GM18867 (cell line): ENCODE measurements around the gene ENPP6.
"Not testable (repeated sequence)": the region's sequence is repeated elsewhere in the genome, so short reads cannot be mapped to it uniquely, and the experiment has no call there.

ENCODE experiments used
- ATAC-seq: cut with Tn5 transposase; IDR thresholded peaks from one replicate; pipeline ENCODE4 v1.9.1; 2021; ENCODE audit warnings: mild to moderate bottlenecking, moderate library complexity; ENCODE audit not compliant: unreplicated experiment

The ENPP6 gene

DNA sequence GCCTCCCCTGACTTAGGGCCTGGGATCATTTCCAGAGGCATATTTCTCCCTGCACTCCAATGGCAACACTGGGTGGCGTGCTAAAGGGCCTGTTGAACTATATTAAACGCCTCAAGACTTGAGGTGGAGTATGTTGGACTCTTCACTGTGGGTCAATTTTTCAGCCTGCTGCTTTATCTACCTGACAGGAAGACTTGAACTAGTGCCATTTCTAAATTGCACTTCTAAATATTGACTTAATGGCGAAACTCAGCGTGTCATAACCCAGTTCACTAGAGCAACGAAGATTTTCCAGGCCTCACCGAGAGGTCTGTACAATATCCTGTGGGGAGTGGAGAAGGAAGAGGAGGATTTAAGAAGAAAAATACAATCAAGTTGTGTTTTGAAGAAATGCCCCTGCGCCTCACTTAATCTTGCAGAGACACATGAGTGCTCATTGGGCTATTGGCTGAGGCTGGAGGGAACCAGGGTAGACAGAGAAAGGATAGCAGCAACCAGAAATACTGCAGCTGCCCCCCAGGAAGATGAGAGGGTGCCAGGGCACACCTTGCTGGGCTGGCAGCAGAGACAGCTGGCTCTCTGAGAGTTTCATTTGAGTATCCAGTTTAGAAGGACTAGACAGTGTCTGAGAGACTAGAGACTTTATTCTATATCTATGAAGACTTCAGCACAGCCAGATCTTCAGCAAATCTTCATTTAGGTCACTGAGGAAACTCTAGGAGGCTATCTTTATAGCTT, 67.4 kb downstream of the ENPP6 start:
- no peak for ATAC-seq

DNA sequence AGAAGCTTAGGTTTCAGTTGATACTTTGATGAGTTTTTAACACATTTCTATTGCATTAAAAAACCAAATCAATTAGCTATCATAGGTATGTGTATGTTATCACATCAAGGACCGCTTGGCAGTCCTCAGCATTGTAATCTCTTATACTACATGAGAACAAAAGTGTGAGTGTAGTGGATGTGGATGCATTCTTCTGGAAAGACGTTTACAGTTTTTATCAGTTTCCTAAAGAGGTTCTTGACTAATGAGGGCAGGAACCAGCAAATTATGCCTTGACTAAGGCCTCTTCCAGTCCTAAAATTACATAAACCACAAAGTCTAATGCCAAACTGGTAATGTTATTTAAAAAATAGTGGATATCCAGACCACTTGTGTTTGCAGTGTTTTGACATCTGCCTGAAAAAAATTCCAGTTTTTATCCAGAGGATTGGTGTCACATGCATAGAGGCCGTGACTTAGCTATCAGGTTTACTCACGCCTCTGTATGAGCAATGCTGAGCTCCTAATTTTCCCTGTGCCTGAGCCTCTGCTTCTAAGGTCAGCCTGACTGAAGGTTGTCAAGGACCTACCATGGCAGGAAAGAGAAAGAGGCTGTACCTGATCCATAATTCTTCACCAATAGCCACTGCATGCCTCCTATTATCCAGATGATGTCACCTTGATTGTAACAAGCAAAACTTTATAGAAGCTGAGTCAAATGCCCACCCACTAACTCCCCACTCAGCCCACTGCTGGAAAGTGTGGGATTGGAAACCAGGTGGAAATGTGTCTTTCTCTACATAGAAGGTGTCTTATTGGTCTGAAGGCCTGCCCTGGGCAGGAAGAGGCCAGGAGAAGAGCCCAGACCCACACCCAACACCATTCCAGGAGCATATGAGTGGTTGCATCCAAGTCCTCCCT, 68.7 kb downstream of the ENPP6 start:
- ATAC-seq: no peak

- ATAC-seq: no peak
These were observed 69.6 kb downstream of the ENPP6 start for GRCh38 chr4:184147858-184148737.

DNA sequence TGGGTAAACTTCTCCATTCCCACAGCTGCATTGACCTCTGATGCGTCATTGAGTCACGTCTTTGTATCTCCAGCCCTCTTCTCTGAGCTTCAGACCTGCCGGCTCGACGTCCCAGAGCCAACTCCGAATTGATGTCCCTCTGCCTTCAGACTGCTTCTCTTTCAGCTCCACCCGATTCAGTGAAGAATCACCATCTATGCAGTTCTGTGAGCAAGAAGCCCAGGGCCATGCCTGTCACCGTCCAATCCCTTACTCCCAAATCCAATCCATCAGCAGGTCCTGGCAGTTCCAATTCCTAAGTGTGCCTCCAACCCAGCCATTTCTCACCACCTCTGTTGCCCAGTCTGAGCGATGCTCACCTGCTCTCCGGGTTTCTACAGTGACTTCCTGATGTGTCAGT, 70.7 kb downstream of the ENPP6 start:
- ATAC-seq: no peak

GRCh38 chr4:184145596-184145995, 72.1 kb downstream of the ENPP6 start:
- no peak for ATAC-seq

DNA sequence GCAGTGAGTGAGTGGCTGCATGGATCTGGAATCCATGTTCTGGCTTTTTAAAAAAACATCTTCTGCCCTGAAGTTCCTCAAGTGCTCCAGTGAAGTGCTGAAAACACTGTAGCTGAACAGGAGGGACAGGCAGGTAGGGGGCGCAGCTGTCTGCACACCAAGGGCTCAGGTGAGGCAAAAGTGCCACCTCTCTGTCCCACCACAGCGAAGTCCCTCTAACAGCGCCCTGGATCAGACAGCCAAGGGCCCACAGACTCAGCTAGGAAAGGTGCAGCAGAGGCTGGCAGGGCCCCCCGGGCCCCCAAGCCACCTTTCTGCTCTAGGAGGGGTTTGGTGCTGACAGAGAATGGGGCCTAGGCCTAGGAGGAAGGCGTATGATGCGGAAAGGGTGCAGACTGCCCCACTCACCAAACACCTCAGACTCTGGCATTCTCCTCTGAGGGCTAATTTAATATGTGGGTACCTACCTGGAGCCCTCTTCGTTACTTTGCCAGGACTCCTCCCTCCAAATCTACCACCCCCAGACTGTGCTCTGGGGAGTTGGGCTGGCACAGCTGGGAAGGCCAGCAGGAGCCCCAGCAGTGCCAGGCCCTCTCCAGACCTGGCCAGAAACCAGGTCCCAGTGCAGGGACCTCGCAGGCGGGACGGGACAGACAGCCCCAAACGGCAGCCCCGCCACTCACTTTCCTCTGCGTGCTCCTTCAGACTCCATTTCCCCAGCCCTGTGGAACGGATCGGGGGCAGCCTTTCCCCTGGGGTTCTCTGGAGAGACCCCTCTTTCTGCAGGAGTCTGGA, 73.7 kb downstream of the ENPP6 start:
- no peak for ATAC-seq

DNA sequence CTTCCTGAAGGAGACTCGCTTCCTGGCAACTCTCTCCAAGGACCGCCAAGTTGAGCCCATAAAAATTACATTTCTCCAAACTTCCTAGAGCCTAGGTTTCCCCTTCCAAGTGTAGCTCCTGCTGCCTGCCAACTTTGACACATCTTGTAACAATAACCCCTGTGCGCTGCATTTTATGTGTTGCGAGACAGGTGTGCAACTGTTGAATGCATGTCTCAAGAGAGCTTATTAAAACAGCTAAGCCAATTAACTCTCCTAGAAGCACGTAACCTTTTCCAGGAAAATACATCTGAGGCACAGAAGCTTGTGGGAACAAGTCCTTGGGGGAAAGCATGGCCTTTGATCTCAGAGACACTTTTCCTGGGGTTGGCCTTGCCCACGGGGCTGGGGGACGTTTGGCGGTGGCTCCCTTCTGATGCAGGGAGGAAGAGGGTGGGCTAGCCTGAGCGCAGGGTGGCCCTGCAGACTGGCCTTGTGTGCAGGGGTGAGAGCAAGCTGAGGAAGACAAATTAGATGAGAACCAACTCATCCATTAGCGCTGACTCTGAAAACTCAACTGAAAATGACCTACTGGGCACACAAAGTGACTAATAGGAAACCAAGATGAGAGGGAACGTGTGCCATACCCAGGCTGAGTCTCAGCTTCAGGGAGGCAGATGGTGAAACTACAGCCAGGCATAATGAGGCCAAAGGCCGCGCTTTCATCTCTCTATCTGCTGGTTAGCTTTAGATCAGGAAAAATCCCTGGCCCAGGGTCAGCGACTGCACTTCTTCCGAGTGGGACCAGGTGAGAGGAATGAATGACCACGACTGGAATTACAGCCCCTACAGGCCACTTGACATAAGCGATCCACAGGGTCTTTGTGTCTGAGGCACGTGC, 75.3 kb downstream of the ENPP6 start:
- ATAC-seq: no peak

- ATAC-seq: not testable (repeated sequence)
These were observed 76.8 kb downstream of the ENPP6 start for GRCh38 chr4:184140901-184141300.

DNA sequence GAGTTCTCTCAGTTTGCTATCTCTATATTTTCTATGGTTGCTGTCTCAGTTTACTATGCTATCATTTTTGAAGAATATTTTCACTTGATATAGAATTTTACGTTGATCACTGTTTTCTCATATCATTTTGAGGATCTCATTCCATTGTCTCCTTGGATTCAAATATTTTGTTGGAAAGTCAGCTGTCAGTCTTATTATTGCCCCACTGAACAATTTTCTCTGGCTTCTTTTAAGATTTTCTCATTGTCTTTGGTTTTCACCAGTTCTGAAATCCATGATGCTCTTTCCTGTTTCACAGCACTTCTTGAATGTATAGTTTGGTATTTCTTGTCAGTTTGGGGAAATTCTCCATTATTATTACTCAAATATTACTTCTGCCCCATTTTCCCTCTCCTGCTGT, 81.1 kb downstream of the ENPP6 start:
- ATAC-seq: no peak

- ATAC-seq: no peak
These were observed 90.9 kb downstream of the ENPP6 start for GRCh38 chr4:184126800-184127199.

DNA sequence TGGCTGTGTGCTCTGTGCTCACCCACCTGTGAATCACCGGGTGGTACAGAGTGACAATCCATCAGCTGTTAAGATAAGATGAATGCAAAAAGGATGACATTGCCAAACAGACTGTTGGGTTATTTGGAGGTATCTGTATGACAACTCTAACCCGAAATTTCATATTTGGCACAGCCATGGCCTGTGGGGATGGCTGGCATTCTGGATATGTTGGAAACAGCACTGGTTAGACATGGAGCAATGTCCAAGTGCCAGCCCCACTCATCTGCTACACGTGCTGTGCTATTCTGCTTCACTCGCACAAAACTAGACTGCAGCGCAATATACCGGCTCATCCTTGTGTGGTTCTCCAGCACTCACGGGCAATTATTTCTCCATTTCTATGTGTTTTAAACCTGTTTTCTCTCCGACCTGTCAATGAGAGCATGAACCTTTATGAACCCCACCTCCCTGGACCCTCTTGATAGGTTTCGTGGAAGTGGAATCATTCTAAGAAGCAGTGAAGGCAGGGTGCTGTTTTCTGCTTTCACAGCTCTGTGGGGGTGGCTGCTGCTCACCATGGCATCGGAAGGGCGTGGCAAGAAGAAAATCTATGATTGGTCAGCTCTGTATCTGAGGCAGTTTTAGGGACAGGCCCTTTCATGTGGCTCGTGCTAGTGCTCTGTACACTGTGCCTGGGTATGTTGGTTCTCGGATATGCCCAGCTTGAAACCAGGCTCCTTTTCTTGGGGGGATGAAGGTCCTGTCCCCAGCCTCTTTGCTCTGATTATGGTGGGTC, 94.9 kb downstream of the ENPP6 start:
- ATAC-seq: no peak

DNA sequence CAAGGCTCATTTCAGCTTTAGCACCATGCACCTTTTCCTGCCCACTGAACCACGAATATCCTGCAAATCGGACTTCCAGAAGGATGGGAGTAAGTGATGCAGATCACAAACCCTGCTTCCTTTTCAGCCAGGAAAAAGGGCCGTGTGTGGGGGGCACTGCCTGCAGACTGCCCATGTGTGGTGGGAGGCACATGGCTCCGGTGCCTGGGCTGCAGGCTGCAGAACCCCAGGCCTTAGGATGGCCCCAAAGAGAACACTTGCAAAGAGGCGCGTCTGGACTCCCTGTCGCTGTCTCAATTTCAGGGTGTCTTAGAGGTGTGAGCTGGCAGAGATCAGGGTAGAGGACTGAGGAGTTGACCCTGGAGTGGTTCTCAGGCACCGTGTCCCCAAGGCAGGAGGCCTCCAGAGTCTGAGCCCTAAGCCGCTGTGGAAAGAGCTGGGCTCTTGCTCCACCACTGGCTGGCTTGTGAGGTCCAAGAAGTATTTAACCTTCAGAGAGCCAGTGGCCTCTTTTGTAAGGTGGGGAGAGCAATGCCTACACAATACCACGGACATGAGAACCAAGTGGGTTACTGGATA, 97.0 kb downstream of the ENPP6 start:
- ATAC-seq: no peak

DNA sequence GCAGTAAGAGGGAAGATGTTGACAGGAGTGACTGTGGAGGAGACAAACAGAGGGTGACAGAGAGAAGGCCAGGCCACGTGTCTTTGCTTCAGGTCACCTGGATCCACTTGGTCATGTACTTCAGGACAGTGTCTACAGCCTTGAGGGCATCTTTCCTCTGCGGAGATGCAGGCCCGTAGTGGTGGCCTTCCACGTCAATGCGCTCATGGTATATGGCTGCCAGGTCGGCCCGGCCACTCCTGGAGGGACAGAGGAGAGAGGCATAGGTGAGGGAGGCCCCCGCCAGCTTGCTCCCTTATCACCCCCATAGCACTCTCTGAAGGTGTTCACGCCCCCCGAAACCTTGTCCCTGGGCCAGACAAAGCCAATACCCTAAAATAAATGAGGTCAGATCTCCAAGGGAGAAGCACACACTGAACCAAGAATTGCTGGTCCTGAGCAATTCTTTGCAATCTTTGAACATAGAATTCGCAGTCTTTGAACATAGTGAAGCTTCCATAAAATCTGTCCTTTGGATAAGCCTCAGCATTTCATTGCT, 99.9 kb downstream of the ENPP6 start:
- no peak for ATAC-seq

DNA sequence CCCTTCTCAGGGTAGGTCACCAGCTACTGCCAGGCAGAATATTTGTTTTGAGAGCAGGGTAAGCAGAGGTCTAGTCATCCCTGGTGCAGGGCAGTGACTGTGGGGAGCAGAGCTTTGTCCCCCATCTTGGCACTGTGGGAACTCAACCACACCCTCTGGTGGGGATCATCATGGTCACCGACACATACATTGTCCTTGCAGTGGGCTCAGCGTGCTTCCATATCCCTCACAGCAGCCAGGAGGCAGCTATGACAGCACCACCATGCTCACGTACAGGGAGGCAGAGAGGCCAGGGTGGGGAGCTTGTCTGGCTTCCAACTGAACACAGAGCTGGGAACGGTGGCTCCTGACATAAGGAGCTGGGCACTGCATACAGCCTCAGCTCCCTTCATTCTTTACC, 102.3 kb downstream of the ENPP6 start:
- no peak for ATAC-seq

GRCh38 chr4:184114431-184114830, 103.2 kb downstream of the ENPP6 start:
- no peak for ATAC-seq

GRCh38 chr4:184112006-184112550, 105.6 kb downstream of the ENPP6 start:
- no peak for ATAC-seq

GRCh38 chr4:184111233-184111832, 106.3 kb downstream of the ENPP6 start:
- ATAC-seq: no peak
